Suprapubic skin (tissue), 4 donors: Measurements from ENCODE around the gene LGALS9C.
"Not testable (repeated sequence)": the region's sequence is repeated elsewhere in the genome, so short reads cannot be mapped to it uniquely, and the experiment has no call there.

Experiments used
- CTCF ChIP-seq, 2 donors: fragments of 200-600 bp in 1 of 2; fragments of 450-650 bp in 1 of 2; sonication (generic) in 1 of 2; IDR thresholded peaks; one replicate each; pipeline ENCODE4 v1.5.1; 2016 to 2019; ENCODE audit warnings: antibody characterized with exemption in 2 of 2, mild to moderate bottlenecking in 1 of 2, moderate library complexity in 1 of 2
- POLR2A ChIP-seq, 2 donors: fragments of 450-650 bp; IDR thresholded peaks; one replicate each; pipeline ENCODE4 v1.6.1; 2017; ENCODE audit warnings: antibody characterized with exemption in 2 of 2, mild to moderate bottlenecking in 2 of 2, moderate library complexity in 2 of 2
- POLR2AphosphoS5 ChIP-seq, 3 donors: sonication (generic); formaldehyde crosslinking; IDR thresholded peaks; one replicate each; pipeline ENCODE4 v1.6.1; 2017; ENCODE audit warnings: antibody characterized with exemption in 3 of 3

GRCh38 chr17:18451969-18452368, 24.6 kb upstream of the LGALS9C start:
- not testable (repeated sequence) for TF ChIP-seq CTCF, POLR2A, POLR2AphosphoS5 (IDR thresholded peaks at IDR 0.05)
